HG03520 (cell line): ENCODE measurements around the gene UQCR10.
"Not testable (repeated sequence)": the region's sequence is repeated elsewhere in the genome, so short reads cannot be mapped to it uniquely, and the experiment has no call there.

ENCODE experiments used
- ATAC-seq: cut with Tn5 transposase; IDR thresholded peaks from one replicate; pipeline ENCODE4 v1.9.1; 2021; ENCODE audit warnings: mild to moderate bottlenecking, moderate library complexity; ENCODE audit not compliant: unreplicated experiment

Gene UQCR10

GRCh38 chr22:29735416-29735815 is 31.8 kb upstream of the UQCR10 start:
- ATAC-seq = no peak

GRCh38 chr22:29737251-29738117 is 29.7 kb upstream of the UQCR10 start:
- no peak for ATAC-seq

- no peak for ATAC-seq
These were observed 28.9 kb upstream of the UQCR10 start for GRCh38 chr22:29738118-29738815.

GRCh38 chr22:29739346-29739875 is 27.8 kb upstream of the UQCR10 start:
- ATAC-seq = no peak

GRCh38 chr22:29740216-29740615 is 27.0 kb upstream of the UQCR10 start:
- ATAC-seq = no peak

- no peak for ATAC-seq
These were observed 25.2 kb upstream of the UQCR10 start for GRCh38 chr22:29741926-29742325.

GRCh38 chr22:29742326-29742725 is 24.8 kb upstream of the UQCR10 start:
- ATAC-seq = no peak

- no peak for ATAC-seq
These were observed 22.3 kb upstream of the UQCR10 start for GRCh38 chr22:29744902-29745301.

- ATAC-seq = no peak
These were observed 19.3 kb upstream of the UQCR10 start for GRCh38 chr22:29747832-29748231.

GRCh38 chr22:29748248-29748893 is 18.8 kb upstream of the UQCR10 start:
- no peak for ATAC-seq

- no peak for ATAC-seq
These were observed 17.1 kb upstream of the UQCR10 start for GRCh38 chr22:29750029-29750428.

- no peak for ATAC-seq
These were observed 16.3 kb upstream of the UQCR10 start for GRCh38 chr22:29750559-29751538.

- no peak for ATAC-seq
These were observed 15.5 kb upstream of the UQCR10 start for GRCh38 chr22:29751669-29752068.

GRCh38 chr22:29753808-29754657 is 13.1 kb upstream of the UQCR10 start:
- ATAC-seq = no peak

- ATAC-seq = not testable (repeated sequence)
These were observed 12.3 kb upstream of the UQCR10 start for GRCh38 chr22:29754658-29755395.

GRCh38 chr22:29755889-29756288 is 11.3 kb upstream of the UQCR10 start:
- no peak for ATAC-seq

GRCh38 chr22:29756341-29756740 is 10.8 kb upstream of the UQCR10 start:
- ATAC-seq = no peak

GRCh38 chr22:29757096-29757495 is 10.1 kb upstream of the UQCR10 start:
- no peak for ATAC-seq
